Vagina (tissue), 2 donors: ENCODE results near the gene HCFC1.

Experiments used
- CTCF ChIP-seq, 3 experiments: fragments of 450-650 bp in 2 of 3; fragments of 200-600 bp in 1 of 3; sonication (generic) in 1 of 3; IDR thresholded peaks; one replicate each; pipeline ENCODE4 v1.5.1; 2017 to 2019; ENCODE audit warnings: antibody characterized with exemption in 3 of 3, mild to moderate bottlenecking in 2 of 3, moderate library complexity in 2 of 3
- POLR2A ChIP-seq, 2 donors: fragments of 450-650 bp; IDR thresholded peaks; one replicate each; pipeline ENCODE4 v1.6.1; 2017; ENCODE audit warnings: antibody characterized with exemption in 2 of 2, mild to moderate bottlenecking in 2 of 2, moderate library complexity in 2 of 2

GRCh38 chrX:153953342-153953830 is 18.2 kb downstream of the HCFC1 start:
- no peak for TF ChIP-seq POLR2A (IDR thresholded peaks at IDR 0.05)
- TF ChIP-seq CTCF (IDR thresholded peaks at IDR 0.05) = peak; percentile 95 to 97 (median 95)
